D341Med (cell line): ENCODE data around the gene PDE9A.

Experiments used
- DNase-seq: peaks from one replicate; pipeline ENCODE4 v3.0.0; 2012; ENCODE audit warnings: low spot score

PDE9A gene

GRCh38 chr21:42642219-42642745, 11.1 kb upstream of the PDE9A start:
- no peak for DNase-seq

GRCh38 chr21:42644223-42645208, 8.9 kb upstream of the PDE9A start:
- no peak for DNase-seq

GRCh38 chr21:42645211-42646075, 8.0 kb upstream of the PDE9A start:
- peak; percentile 89 for DNase-seq

- no peak for DNase-seq
Measured at GRCh38 chr21:42646076-42646825, 7.2 kb upstream of the PDE9A start.

- DNase-seq = no peak
Measured at GRCh38 chr21:42646836-42647235, 6.6 kb upstream of the PDE9A start.

GRCh38 chr21:42648606-42649005, 4.8 kb upstream of the PDE9A start:
- DNase-seq = no peak

- DNase-seq = no peak
Measured at GRCh38 chr21:42649122-42650032, 4.0 kb upstream of the PDE9A start.

- no peak for DNase-seq
Measured at GRCh38 chr21:42650033-42650370, 3.4 kb upstream of the PDE9A start.

- no peak for DNase-seq
Measured at GRCh38 chr21:42650441-42651421, 2.7 kb upstream of the PDE9A start.

- peak; percentile 58 for DNase-seq
Measured at GRCh38 chr21:42651515-42652401, 1.7 kb upstream of the PDE9A start.

- DNase-seq = peak; percentile 71
Measured at GRCh38 chr21:42652527-42653230, 742 bp upstream of the PDE9A start.

- peak; percentile 83 for DNase-seq
Measured at GRCh38 chr21:42654179-42654912, 925 bp downstream of the PDE9A start.

- DNase-seq = no peak
Measured at GRCh38 chr21:42654913-42655795, 1.7 kb downstream of the PDE9A start.

GRCh38 chr21:42655796-42656770, 2.7 kb downstream of the PDE9A start:
- DNase-seq = no peak

- DNase-seq = no peak
Measured at GRCh38 chr21:42656872-42657271, 3.5 kb downstream of the PDE9A start.
